ENCODE data around the gene JUN. TPM values are rescaled to one million over a fixed set of nuclear protein-coding genes. Genes with fewer than 3 reads are reported as not detected.

The JUN gene
- total and polyA plus RNA-seq, 2 experiments from 2014 or later = 23.3 to 28.5 TPM

DNA sequence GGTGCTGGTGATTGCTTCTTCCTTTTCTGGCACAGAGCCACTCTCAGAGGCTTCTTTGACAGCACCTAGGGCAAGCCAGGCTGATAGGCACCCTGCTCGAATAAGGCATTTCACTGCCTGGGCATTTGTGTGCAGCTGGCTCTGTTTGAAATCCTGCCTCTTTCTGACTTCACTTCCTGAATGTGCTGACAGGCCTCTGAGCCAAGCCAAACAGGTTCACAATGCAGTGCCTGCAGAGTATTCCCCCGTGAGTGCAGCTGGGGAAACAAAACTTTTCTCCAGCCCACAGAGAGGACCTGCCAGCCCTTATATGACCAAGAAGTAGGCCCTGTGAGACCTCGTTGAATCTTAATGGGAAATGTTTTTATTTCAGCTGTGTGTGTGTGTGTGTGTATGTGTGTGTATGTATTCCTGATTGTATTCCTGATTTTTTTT lies 10.4 kb downstream of the JUN start:
- peak overlapping the region; percentile 85 for H2AFZ ChIP-seq
- no peak overlapping the region for H3K4me3 ChIP-seq
- Mint-ChIP-seq H3K27me3 (ENCODE audit: insufficient read depth, low read depth, poor library complexity) (peaks cover 3% of the 10 kb centered on the region), H3K9me3 (no peaks in the 10 kb centered on the region; the same call in 2 of the 3 replicates), H3K4me3 (no peak overlapping the region), H3K4me1 (peaks cover 15% of the 10 kb centered on the region), H3K36me3 (ENCODE audit: low read depth) (no peaks in the 10 kb centered on the region), H3K27ac (no peak overlapping the region)
- H3K4me2 ChIP-seq = no peak overlapping the region
- no peaks in the 10 kb centered on the region for H3F3A ChIP-seq (replicated peaks; ENCODE audit: low read depth)
- no peaks in the 10 kb centered on the region for H3K36me3 ChIP-seq (ENCODE audit: insufficient read depth)
- H3K27ac ChIP-seq (ENCODE audit: low read depth) = no peak overlapping the region
- no peaks in the 10 kb centered on the region for H4K20me1 ChIP-seq (replicated peaks; ENCODE audit: insufficient read depth)
- no peaks in the 10 kb centered on the region for H3K4me1 ChIP-seq (ENCODE audit: insufficient read depth)
- DNase-seq (ENCODE audit: low spot score) (no peak), ATAC-seq (peak; percentile 34; the same call in 2 of the 3 replicates)
- TF ChIP-seq EZH2 (IDR thresholded peaks at IDR 0.05; ENCODE audit: low read depth, unreplicated experiment) (no peak), NANOG (IDR thresholded peaks at IDR 0.05; ENCODE audit: borderline replicate concordance) (no peak), JUNB (IDR thresholded peaks at IDR 0.05; ENCODE audit: unreplicated experiment) (no peak), ZNF114 (CRISPR knock-in tag; IDR thresholded peaks at IDR 0.05) (no peak), CREB1 (CRISPR knock-in tag; IDR thresholded peaks at IDR 0.05; ENCODE audit: low read depth) (no peak), POLR2AphosphoS5 (IDR thresholded peaks at IDR 0.05; ENCODE audit: low read depth) (no peak), STAT1 (IDR thresholded peaks at IDR 0.05; ENCODE audit: unreplicated experiment) (no peak), EZH2phosphoT487 (IDR thresholded peaks at IDR 0.05; ENCODE audit: unreplicated experiment) (no peak), ZNF331 (CRISPR knock-in tag; IDR thresholded peaks at IDR 0.05; ENCODE audit: low read depth) (no peak)
- TF ChIP-seq, protein P1, sequence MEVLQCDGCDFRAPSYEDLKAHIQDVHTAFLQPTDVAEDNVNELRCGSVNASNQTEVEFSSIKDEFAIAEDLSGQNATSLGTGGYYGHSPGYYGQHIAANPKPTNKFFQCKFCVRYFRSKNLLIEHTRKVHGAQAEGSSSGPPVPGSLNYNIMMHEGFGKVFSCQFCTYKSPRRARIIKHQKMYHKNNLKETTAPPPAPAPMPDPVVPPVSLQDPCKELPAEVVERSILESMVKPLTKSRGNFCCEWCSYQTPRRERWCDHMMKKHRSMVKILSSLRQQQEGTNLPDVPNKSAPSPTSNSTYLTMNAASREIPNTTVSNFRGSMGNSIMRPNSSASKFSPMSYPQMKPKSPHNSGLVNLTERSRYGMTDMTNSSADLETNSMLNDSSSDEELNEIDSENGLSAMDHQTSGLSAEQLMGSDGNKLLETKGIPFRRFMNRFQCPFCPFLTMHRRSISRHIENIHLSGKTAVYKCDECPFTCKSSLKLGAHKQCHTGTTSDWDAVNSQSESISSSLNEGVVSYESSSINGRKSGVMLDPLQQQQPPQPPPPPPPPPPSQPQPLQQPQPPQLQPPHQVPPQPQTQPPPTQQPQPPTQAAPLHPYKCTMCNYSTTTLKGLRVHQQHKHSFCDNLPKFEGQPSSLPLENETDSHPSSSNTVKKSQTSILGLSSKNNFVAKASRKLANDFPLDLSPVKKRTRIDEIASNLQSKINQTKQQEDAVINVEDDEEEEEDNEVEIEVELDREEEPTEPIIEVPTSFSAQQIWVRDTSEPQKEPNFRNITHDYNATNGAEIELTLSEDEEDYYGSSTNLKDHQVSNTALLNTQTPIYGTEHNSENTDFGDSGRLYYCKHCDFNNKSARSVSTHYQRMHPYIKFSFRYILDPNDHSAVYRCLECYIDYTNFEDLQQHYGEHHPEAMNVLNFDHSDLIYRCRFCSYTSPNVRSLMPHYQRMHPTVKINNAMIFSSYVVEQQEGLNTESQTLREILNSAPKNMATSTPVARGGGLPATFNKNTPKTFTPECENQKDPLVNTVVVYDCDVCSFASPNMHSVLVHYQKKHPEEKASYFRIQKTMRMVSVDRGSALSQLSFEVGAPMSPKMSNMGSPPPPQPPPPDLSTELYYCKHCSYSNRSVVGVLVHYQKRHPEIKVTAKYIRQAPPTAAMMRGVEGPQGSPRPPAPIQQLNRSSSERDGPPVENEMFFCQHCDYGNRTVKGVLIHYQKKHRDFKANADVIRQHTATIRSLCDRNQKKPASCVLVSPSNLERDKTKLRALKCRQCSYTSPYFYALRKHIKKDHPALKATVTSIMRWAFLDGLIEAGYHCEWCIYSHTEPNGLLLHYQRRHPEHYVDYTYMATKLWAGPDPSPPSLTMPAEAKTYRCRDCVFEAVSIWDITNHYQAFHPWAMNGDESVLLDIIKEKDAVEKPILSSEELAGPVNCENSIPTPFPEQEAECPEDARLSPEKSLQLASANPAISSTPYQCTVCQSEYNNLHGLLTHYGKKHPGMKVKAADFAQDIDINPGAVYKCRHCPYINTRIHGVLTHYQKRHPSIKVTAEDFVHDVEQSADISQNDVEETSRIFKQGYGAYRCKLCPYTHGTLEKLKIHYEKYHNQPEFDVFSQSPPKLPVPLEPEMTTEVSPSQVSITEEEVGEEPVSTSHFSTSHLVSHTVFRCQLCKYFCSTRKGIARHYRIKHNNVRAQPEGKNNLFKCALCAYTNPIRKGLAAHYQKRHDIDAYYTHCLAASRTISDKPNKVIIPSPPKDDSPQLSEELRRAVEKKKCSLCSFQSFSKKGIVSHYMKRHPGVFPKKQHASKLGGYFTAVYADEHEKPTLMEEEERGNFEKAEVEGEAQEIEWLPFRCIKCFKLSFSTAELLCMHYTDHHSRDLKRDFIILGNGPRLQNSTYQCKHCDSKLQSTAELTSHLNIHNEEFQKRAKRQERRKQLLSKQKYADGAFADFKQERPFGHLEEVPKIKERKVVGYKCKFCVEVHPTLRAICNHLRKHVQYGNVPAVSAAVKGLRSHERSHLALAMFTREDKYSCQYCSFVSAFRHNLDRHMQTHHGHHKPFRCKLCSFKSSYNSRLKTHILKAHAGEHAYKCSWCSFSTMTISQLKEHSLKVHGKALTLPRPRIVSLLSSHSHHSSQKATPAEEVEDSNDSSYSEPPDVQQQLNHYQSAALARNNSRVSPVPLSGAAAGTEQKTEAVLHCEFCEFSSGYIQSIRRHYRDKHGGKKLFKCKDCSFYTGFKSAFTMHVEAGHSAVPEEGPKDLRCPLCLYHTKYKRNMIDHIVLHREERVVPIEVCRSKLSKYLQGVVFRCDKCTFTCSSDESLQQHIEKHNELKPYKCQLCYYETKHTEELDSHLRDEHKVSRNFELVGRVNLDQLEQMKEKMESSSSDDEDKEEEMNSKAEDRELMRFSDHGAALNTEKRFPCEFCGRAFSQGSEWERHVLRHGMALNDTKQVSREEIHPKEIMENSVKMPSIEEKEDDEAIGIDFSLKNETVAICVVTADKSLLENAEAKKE (CRISPR knock-in tag; IDR thresholded peaks at IDR 0.05) = no peak
- TF ChIP-seq, protein P2, sequence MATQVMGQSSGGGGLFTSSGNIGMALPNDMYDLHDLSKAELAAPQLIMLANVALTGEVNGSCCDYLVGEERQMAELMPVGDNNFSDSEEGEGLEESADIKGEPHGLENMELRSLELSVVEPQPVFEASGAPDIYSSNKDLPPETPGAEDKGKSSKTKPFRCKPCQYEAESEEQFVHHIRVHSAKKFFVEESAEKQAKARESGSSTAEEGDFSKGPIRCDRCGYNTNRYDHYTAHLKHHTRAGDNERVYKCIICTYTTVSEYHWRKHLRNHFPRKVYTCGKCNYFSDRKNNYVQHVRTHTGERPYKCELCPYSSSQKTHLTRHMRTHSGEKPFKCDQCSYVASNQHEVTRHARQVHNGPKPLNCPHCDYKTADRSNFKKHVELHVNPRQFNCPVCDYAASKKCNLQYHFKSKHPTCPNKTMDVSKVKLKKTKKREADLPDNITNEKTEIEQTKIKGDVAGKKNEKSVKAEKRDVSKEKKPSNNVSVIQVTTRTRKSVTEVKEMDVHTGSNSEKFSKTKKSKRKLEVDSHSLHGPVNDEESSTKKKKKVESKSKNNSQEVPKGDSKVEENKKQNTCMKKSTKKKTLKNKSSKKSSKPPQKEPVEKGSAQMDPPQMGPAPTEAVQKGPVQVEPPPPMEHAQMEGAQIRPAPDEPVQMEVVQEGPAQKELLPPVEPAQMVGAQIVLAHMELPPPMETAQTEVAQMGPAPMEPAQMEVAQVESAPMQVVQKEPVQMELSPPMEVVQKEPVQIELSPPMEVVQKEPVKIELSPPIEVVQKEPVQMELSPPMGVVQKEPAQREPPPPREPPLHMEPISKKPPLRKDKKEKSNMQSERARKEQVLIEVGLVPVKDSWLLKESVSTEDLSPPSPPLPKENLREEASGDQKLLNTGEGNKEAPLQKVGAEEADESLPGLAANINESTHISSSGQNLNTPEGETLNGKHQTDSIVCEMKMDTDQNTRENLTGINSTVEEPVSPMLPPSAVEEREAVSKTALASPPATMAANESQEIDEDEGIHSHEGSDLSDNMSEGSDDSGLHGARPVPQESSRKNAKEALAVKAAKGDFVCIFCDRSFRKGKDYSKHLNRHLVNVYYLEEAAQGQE (IDR thresholded peaks at IDR 0.05; ENCODE audit: unreplicated experiment) = no peak
- TF ChIP-seq, protein P3, sequence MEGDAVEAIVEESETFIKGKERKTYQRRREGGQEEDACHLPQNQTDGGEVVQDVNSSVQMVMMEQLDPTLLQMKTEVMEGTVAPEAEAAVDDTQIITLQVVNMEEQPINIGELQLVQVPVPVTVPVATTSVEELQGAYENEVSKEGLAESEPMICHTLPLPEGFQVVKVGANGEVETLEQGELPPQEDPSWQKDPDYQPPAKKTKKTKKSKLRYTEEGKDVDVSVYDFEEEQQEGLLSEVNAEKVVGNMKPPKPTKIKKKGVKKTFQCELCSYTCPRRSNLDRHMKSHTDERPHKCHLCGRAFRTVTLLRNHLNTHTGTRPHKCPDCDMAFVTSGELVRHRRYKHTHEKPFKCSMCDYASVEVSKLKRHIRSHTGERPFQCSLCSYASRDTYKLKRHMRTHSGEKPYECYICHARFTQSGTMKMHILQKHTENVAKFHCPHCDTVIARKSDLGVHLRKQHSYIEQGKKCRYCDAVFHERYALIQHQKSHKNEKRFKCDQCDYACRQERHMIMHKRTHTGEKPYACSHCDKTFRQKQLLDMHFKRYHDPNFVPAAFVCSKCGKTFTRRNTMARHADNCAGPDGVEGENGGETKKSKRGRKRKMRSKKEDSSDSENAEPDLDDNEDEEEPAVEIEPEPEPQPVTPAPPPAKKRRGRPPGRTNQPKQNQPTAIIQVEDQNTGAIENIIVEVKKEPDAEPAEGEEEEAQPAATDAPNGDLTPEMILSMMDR (conservative IDR thresholded peaks at IDR 0.05; ENCODE audit: low read depth in 2 of 2) = no peak
- TF ChIP-seq, protein P4, sequence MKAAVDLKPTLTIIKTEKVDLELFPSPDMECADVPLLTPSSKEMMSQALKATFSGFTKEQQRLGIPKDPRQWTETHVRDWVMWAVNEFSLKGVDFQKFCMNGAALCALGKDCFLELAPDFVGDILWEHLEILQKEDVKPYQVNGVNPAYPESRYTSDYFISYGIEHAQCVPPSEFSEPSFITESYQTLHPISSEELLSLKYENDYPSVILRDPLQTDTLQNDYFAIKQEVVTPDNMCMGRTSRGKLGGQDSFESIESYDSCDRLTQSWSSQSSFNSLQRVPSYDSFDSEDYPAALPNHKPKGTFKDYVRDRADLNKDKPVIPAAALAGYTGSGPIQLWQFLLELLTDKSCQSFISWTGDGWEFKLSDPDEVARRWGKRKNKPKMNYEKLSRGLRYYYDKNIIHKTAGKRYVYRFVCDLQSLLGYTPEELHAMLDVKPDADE (IDR thresholded peaks at IDR 0.05) = no peak
- no peaks in the 10 kb centered on the region; the same call in 1 of the 2 replicates for H3K9me2 ChIP-seq (ENCODE audit: insufficient read depth)
- H3K79me2 ChIP-seq (replicated peaks; ENCODE audit: insufficient read depth) = no peaks in the 10 kb centered on the region
- no peaks in the 10 kb centered on the region for H3K27me3 ChIP-seq (ENCODE audit: insufficient read depth)

All from GM23338 (cell line).